ENCODE measurements around the gene GNS.

DNA sequence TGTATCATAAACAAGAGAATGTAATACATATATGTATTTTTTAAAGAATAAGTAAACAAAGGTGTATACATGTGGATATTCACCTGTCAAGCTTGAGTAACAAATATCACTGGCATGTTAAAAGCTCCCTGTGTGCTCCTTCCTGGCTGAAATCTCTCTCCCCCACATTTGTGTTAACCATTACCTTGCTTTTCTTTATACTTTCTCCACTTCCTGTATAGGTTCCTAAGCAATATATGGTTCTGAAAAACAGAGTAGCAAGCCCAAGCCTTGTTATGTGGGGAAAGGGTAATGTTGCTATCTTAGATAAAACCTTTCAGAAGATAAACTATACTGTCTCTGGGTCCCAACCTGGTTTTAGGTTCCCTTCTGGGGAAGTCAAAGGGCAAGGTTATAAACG lies 32.9 kb upstream of the GNS start:
- TF ChIP-seq POLR2A (IDR thresholded peaks at IDR 0.05; ENCODE audit: low read depth, low read length) (no peak), POLR2AphosphoS5 (IDR thresholded peaks at IDR 0.05; ENCODE audit: low read depth, low read length) (no peak), TAF1 (IDR thresholded peaks at IDR 0.05; ENCODE audit: borderline replicate concordance, low read depth, low read length) (no peak)

All from GM12892 (cell line).